B cell (primary cell): ENCODE measurements around the gene TRMT13.

Experiments
- CTCF ChIP-seq: fragments of 200-600 bp; IDR thresholded peaks from one replicate; pipeline ENCODE4 v1.8.0; 2022; ENCODE audit warnings: antibody characterized with exemption, mild to moderate bottlenecking
- EZH2 ChIP-seq: IDR thresholded peaks from 2 replicates; pipeline ENCODE4 v1.6.1; 2012; ENCODE audit warnings: borderline replicate concordance, low read depth, mild to moderate bottlenecking, moderate library complexity, low read length; ENCODE audit not compliant: insufficient read depth, poor library complexity, severe bottlenecking

- TF ChIP-seq EZH2 (no peak), CTCF (no peak)
These were observed 29.9 kb downstream of the TRMT13 start for GRCh38 chr1:100162881-100163280.
